GM10847 (cell line): ENCODE data around the gene PHLDA3.

Experiments
- POLR2A ChIP-seq: IDR thresholded peaks from 2 replicates; pipeline ENCODE4 v1.6.1; 2011; ENCODE audit not compliant: insufficient read length; ENCODE audit errors: extremely low read depth

The PHLDA3 gene

GRCh38 chr1:201460814-201461644 lies 8.0 kb downstream of the PHLDA3 start:
- no peak for TF ChIP-seq POLR2A

- no peak for TF ChIP-seq POLR2A
These were observed 9.2 kb downstream of the PHLDA3 start for GRCh38 chr1:201459775-201460174.

- TF ChIP-seq POLR2A: no peak
These were observed 9.9 kb downstream of the PHLDA3 start for GRCh38 chr1:201459052-201459451.

- TF ChIP-seq POLR2A: no peak
These were observed 11.5 kb downstream of the PHLDA3 start for GRCh38 chr1:201457508-201457960.

- TF ChIP-seq POLR2A: no peak
These were observed 12.3 kb downstream of the PHLDA3 start for GRCh38 chr1:201456499-201457309.

GRCh38 chr1:201455098-201455497 lies 13.9 kb downstream of the PHLDA3 start:
- no peak for TF ChIP-seq POLR2A

GRCh38 chr1:201454608-201455007 lies 14.4 kb downstream of the PHLDA3 start:
- no peak for TF ChIP-seq POLR2A

GRCh38 chr1:201452866-201453265 lies 16.1 kb downstream of the PHLDA3 start:
- no peak for TF ChIP-seq POLR2A

GRCh38 chr1:201450721-201451291 lies 18.2 kb downstream of the PHLDA3 start:
- TF ChIP-seq POLR2A: no peak

- TF ChIP-seq POLR2A: no peak
These were observed 20.0 kb downstream of the PHLDA3 start for GRCh38 chr1:201448990-201449389.

GRCh38 chr1:201447903-201448871 lies 20.8 kb downstream of the PHLDA3 start:
- TF ChIP-seq POLR2A: no peak

- TF ChIP-seq POLR2A: no peak
These were observed 23.7 kb downstream of the PHLDA3 start for GRCh38 chr1:201445310-201445709.

GRCh38 chr1:201444792-201445191 lies 24.2 kb downstream of the PHLDA3 start:
- TF ChIP-seq POLR2A: no peak

GRCh38 chr1:201443747-201444146 lies 25.2 kb downstream of the PHLDA3 start:
- TF ChIP-seq POLR2A: no peak

- TF ChIP-seq POLR2A: no peak
These were observed 32.0 kb downstream of the PHLDA3 start for GRCh38 chr1:201436969-201437368.
